NOMO-1 treated with DMSO at 0.1 percent for 48 hours (cell line): Measurements from ENCODE around the gene GLCCI1.
A peak's percentile ranks its signal among the peaks of the same experiment; 100 is the strongest.
"Not testable (repeated sequence)": the region's sequence is repeated elsewhere in the genome, so short reads cannot be mapped to it uniquely, and the experiment has no call there.

Source experiments
- DNase-seq: peaks from one replicate; lab custom pipeline; 2025; ENCODE audit not compliant: unreplicated experiment; lab: John Stamatoyannopoulos, UW

The GLCCI1 gene

DNA sequence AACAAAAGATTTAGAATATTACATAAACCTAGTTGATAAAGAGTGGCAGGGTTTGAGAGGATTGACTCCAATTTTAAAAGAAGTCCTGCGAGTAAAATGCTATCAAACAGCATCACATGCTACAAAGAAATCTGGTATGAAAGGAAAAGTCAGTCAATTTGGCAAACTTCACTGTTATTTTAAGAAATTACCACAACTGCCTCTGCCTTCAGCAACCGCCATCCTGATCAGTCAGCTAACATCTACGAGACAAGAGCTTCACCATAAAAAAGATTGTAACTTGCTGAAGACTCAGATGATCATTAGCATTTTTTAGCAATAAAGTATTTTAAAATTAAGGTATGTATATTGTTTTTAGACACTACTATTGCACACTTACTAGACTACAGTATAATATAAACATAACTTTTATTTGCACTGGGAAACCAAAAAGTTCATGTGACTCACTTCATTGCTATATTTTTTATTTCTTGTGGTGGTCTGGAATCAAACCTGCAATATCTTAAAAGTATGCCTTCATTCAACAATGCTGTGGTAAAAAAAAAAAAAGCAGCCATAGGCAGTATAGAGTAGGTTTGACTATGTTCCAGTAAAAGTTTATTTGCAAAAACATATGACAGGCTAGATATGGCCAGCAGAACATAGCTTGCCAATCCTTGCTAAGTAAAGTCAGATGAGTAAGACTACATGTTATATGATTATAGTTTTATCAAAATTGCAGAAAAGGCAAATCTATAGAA, 74.4 kb downstream of the GLCCI1 start:
- no peak for DNase-seq

DNA sequence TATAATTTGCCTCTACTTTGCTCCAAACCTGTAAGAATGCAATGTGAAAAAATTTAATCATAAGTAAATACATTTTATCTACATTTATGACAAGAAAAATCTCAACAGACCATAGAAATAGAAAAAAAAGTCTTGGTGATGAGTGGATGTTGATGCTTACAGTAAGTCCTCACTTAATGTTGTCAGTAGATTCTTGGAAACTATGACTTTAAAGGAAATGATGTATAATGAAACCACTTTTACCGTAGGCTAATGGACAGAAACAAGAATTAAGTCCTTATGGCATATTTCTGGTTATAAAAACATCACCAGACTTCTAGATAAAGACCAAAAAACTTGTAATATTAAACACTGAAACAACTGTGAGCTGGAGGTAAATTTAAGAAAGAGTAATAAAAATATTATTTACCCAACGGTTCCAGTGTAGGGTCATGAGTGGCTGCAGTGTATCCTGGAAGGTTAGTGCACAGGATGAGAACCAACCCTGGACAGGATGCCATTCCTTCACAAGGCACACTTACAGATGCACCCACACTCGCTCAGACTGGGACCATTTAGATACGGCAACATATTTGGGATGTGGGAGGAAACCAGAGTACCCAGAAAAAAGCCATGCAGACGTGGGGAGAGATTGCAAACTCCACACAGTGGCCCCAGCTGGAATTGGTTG, 76.3 kb downstream of the GLCCI1 start:
- no peak for DNase-seq

DNA sequence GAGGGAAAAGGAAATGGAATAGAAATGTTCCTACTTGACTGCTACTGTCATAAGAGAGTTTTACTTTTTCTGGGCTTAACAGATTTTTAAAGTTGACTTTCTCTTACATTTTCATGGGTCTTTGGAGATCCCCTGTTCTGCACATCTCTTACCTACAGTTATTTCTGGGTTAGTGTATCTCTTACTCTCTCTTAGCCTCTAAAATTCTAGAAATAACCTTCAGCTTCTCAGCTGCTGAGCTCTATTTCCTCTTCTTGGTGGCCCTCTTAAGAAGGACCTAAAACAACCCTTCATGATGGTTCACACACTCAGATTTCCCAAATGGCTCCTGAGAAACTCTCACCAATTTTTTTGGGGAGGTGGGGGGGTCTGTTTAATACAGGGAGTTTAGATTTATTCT, 79.5 kb downstream of the GLCCI1 start:
- not testable (repeated sequence) for DNase-seq

DNA sequence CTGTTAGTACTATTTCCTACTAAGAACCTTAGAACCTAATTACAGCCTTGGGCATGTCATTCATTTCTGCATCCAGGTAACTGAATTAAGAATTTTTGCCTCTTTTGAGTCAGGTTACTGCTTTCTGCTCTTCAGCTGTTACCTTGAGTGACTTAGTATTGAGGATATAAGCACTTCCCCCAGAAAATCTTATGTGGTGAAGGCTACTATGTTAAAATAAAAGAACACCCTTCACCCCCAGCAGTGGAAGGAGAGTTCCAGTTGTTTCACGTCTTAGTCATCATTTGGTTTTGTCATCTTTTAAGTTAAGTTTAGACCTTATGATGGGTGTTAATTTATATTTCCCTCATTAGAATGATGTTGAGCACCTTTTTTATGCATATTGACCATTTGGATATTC, 82.8 kb downstream of the GLCCI1 start:
- no peak for DNase-seq

DNA sequence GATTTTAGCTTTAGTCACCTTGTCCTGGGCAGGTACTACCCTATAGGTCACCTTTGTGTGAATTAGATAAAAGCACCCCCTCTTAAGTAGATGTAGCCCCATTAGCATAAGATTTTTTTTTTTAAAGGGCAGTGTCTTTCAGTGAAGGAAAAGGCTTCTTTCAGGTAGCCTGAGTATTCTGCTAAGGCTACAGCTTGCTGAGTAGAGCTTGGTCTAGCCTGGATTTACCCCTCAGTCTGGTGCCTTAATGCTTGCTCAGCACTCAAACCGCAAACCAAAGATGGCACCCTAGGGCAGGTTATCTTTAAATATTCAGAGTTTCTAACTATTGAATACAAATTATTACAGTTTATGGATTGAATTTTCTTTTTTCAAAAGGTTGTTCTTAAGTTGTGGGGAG, 83.4 kb downstream of the GLCCI1 start:
- no peak for DNase-seq

DNA sequence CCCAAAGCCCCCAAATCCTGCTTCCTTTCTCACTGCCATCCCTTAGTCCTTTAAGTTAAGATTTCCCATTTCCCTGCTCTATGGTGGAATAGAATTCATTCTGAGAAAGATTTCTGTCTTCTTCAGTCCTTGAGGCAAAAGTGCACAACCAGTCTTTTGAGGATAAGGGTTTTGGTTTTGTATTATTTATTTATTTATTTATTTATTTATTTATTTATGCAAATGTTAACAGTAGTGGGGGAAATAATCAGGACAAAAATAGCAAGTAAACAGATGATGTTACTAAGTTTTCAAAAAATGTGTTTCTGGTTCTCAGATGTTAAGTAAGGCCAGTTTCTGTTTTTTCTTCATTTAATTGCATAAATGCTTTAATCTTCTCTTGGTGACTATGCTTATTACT, 84.2 kb downstream of the GLCCI1 start:
- no peak for DNase-seq

DNA sequence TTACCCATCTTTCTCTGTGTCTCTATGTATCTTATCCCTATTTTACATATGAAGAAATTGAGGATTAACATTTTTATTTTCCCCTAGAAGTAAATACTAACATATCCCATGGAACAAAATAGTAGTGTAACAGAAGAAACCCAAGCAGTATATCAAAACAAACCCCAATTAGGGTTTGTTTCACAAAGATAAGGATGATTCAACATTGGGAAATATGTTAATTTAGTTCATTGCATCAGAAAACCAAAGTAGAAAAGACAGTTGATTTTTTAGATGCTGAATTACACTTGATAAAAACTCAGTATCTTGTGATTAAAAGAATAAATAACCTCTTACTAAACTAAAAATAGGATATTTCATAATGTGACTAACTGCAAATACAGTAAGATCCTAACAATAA, 87.8 kb downstream of the GLCCI1 start:
- DNase-seq, result peak; percentile 43

DNA sequence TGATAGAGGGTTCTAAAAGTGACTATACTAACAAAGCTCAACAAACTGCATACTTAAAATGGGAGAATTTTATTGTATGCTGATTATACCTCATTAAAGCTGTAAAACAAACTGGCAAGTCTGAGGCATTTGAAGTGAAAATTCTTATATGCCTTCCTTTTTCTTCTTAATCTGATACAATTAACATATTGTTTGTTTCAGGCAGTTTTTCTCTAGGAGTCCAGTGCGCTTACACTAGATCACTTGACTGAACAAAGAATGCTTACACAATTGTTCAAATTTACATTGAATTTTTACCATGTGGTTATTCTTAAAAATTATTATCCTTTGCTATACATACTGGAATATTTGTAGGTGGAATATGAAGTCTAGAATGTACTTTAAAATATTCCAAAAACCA, 89.0 kb downstream of the GLCCI1 start:
- DNase-seq, result no peak

DNA sequence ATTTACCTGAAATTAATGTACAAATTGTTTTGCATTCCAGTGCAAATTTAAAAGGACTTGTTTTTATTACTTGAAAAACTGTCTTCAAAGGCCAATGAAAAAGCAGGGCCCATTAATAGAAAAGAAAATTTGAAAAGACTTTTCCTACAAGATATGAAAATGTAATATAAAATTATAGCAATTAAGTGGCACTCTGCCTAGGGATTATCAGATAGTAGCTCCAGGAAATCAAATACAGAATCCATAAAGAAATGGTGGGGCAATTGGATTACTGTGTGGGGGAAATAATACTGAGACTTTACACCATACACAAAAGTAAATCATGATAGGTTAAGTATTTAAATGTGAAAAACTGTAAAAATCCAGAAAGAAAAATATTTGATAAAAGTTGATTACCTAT, 89.7 kb downstream of the GLCCI1 start:
- no peak for DNase-seq

DNA sequence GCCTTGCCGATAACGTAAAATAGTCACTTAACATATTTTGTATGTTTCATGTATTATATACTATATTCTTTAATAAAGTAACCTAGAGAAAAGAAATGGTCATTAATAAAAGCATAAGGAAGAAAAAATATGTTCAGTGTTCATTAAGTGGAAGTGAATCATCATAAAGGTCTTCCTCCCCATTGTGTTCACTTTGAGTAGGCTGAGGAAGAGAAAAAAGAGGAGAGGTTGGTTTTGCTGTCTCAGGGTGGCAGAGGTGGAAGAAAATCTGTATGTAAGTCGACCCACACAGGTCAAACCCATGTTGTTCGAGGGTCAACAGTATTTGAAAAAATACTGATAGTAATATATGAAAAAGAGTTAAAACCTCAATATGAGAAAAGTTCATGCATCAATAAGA, 90.3 kb downstream of the GLCCI1 start:
- DNase-seq, result no peak

DNA sequence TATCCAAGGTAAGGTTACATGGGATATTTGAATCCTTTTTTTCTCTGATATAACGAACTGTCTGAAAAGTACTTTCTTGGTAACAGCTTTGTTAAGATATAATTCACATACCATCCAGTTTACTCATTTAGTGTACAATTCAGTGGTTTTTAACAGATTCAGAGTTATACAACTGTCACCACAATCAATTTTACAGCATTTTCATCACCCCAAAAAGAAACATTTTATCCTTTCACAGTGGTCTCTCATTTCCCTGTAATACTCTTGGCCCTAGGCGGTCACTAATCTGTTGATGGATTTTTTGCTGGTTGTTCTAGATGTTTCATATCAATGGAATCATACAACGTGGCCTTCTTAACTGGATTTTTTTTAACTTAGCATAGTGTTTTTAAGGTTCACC, 91.6 kb downstream of the GLCCI1 start:
- no peak for DNase-seq

DNA sequence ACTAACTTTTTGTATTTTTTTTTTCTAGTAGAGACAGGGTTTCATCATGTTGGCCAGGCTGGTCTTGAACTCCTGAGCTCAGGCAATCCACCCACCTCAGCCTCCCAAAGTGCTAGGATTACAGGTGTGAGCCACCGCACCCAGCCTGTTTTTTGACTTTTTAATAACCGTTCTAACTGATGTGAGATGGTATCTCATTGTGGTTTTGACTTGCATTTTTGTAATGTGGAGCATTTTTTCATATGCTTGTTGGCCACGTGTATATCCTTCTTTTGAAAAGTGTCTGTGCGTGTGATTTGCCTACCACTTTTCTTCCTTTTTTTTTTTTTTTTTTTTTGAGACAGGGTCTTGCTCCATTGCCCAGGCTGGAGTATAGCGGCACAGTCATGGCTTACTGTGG, 94.7 kb downstream of the GLCCI1 start:
- not testable (repeated sequence) for DNase-seq

DNA sequence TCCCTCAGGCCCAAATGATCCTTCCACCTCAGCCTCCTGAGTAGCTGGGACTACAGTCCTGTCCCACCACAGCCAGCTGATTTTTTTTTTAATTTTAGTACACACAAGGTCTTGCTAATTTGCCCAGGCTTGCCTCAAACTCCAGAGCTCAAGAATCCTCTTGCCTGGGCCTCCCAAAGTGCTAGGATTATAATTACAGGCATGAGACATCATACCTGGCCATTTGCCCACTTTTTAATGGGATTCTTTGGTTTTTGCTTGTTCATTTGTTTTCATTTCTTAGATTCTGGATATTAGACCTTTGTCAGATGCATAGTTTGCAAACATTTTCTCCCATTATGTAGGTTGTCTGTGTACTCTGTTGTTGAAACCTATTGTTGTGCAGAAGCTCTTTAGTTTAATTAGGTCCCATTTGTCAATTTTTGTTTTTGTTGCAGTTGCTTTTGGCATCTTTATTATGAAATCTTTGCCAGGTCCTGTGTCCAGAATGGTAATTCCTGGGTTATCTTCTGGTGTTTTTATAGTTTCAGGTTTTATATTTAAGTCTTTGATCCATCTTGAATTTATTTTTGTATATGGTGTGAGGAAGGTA, 95.2 kb downstream of the GLCCI1 start:
- no peak for DNase-seq

DNA sequence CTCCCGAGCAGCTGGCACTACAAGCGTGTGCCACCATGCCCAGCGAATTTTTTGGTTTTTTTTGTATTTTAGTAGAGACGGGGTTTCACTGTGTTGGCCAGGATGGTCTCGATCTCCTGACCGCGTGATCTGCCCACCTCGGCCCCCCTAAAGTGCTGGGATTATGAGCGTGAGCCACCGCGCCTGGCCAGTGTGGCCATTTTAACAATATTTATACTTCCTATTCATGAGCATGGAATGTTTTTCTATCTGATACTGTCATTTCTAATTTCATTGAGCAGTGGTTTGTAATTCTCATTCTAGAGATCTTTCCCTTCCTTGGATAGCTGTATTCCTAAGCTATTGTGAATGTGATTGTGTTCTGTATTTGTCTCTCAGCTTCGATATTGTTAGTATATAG, 96.2 kb downstream of the GLCCI1 start:
- no peak for DNase-seq

DNA sequence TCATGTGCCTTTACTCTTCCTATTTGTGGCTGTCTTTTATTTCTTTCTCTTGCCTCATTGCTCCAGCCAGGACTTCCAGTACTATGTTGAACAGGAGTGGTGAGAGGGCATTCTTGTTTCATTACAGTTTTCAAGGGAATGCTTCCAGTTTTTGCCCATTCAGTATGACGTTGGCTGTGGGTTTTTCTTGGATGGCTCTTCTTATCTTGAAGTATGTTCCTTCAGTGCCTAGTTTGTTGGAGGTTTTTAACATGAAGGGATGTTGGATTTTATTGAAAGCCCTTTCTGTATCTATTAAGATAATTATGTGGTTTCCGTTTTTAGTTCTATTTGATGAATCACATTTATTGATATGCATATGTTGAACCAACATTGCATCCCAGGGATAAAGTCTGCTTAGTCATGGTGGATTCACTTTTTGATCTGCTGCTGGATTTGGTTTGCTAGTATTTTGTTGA, 96.8 kb downstream of the GLCCI1 start:
- no peak for DNase-seq

DNA sequence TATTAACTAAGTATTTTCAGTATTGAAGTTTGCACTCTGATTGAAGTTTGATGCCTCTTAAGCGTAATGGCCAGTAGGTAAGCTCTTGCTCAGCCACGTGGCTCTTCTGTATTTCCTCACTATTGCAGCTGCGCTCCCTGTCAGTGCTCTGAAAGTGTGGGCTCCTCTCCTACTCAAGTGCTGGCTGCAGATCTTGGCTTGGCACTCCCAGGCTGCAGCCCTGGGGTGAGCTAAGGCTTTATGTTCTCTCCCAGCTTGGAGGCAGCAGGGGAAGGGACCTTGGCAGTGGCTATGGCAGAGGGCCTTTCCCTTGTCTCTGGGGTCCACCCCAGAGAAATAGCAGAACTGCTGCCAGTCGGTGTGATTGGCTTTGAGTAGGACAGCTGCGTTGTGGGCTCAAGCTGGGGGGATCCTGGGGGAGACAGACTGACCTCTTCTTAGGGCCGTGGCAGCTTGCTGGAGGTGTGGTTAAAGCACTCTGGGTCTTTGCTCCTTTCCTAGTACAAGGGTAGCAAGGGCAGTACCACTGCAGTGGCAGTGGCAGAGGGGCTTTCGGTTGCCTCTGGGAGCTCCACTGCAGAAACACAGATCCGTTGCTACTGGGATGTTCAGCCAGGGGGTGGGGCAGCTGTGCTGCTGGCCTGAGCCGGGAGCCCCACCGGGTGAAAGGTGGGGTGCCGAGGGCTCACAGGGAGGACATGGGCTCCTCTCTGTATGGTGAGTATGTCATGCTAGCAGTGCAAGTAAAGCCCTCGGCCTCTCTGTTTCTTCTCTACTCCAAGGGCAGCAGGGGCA, 100.5 kb downstream of the GLCCI1 start:
- no peak for DNase-seq

DNA sequence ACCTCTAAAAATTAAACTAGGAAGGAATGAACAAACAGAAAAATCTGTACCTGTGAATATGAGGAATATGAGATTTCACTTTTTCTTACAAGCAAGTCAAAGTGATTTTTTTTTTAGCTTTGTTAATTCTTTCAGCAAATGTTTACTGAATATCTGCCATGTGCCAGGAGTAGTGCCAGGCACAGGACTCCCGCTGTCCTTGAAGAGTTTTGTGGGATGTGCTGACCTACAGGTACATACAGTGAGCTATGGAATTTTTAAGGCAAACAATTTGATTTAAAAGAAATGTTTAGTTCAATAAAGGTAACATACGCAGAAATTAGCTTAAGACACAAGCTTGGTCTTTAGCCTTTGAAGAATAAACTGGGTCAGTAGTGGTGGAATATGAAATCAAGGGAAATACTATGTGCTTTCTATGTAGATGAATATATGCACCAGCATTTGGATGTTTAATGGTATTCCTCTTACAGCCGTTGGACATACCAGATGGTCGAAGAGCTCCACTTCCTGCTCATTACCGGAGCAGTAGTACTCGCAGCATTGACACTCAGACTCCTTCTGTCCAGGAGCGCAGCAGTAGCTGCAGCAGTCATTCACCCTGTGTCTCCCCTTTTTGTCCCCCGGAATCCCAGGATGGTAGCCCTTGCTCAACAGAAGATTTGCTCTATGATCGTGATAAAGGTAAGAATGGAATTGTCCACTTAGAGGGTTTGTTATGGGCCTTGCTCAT, 102.0 kb downstream of the GLCCI1 start:
- DNase-seq, result no peak

DNA sequence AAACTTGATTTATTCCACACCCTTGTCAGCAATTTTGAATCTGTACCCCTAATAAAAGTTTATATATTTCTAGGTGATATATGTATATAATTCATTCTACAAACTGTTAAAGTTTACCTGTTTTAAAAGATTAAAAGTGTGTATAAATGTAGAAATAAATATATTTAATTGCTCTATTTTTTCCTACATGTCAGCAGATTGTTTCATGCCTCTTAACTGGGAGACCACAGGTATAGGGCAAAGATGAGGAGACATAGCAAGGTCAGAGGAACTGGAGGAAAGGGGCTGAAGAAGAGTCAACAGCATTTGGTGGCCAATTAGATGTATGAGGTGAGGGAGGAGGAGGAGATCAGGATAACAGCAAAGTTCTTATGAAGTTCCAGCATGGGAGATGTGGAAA, 109.8 kb downstream of the GLCCI1 start:
- DNase-seq, result no peak

DNA sequence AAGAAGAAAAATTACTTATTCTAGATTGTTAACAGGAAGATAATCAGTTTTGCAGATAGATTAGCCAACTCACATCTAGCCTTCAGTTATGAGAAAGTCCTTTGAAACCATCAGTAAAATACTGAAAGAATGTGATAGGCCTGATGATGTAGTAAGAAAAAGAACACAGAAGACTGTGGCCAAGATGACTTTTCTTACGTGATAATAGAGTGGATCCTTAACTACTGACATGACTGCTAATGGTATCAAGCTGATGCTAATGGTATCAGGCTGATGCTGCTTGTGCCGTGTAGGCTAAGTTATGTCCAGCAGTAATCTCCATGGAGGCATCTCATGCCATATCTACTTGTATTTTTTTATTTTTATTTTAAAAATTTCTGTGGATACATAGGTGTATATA, 114.2 kb downstream of the GLCCI1 start:
- DNase-seq, result no peak

DNA sequence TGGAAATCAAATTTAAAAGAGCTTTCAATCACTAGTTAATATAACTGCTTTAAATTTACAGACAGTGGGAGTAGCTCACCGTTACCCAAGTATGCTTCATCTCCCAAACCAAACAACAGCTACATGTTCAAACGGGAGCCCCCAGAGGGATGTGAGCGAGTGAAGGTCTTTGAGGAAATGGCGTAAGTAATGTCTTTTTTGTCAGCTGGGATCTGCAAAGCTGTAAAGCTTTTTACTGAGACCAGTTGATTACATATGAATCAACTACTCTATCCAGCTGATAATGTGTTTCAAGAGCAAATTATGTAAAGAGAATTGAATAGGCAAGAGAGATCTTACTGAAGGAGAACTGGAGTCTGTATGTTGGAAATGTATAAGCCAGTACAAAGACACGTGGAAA, 116.2 kb downstream of the GLCCI1 start:
- DNase-seq, result no peak

DNA sequence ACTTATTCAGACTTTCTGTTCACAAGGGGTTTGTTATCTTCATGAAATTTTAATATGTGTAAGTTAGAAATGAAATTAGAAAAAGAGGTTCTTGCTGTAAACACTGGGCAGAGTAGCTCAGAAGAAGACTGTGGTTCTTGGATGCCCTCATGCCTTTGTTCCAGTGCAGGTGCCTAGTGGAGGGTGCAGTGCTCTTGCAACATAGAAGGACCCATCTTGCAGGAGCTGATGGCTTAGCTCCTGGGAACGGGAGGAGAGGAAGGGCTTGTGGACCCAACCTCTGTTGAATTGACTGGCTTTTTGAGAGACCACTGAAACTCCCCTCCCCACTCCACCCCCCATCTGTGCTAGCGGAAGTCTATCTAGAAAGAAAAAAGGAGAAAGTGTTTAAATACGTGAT, 116.8 kb downstream of the GLCCI1 start:
- DNase-seq, result no peak
